Stimulated activated naive CD8-positive, alpha-beta T cell treated with anti-CD3 and anti-CD28 coated beads, Interleukin-15, amount 100 ng/mL, for 72 hours (primary cell): ENCODE measurements around the gene PTGES.
"Not testable (repeated sequence)": the region's sequence is repeated elsewhere in the genome, so short reads cannot be mapped to it uniquely, and the experiment has no call there.

Experiments
- ATAC-seq: fragments of 150-1000 bp; cut with Tn5 transposase; 2 replicates; pipeline ENCODE4 v1.10.0; 2021; ENCODE audit warnings: mild to moderate bottlenecking, moderate library complexity
- DNase-seq, 2 donors: peaks; one replicate each; pipeline ENCODE4 v3.0.0; 2021 to 2022
- H3K27ac Mint-ChIP-seq, 2 donors: one replicate each; pipeline ENCODE4 v1.8.0; 2022; ENCODE audit warnings: mild to moderate bottlenecking in 2 of 2, mixed read lengths in 2 of 2, moderate library complexity in 2 of 2
- H3K27me3 Mint-ChIP-seq: one replicate; pipeline ENCODE4 v1.8.0; 2022; ENCODE audit warnings: mixed read lengths
- H3K4me1 Mint-ChIP-seq: one replicate; pipeline ENCODE4 v1.8.0; 2022; ENCODE audit warnings: mild to moderate bottlenecking, mixed read lengths
- H3K4me3 Mint-ChIP-seq, 2 donors: one replicate each; pipeline ENCODE4 v1.8.0; 2022; ENCODE audit warnings: mild to moderate bottlenecking in 2 of 2, mixed read lengths in 2 of 2, moderate library complexity in 1 of 2
- H3K9me3 Mint-ChIP-seq, 2 donors: one replicate each; pipeline ENCODE4 v1.8.0; 2022; ENCODE audit warnings: mixed read lengths in 2 of 2

Gene PTGES

GRCh38 chr9:129752900-129753729, at the start of gene PTGES:
TSS of gene PTGES (minus strand) at chr9:129753042. CDS start at chr9:129753012, 30 bp downstream.
- H3K27me3 Mint-ChIP-seq: peaks cover 24% of the 10 kb centered on the region
- peak within 1 kb of the TSS in 1 of 2 donors; percentile 28 for H3K27ac Mint-ChIP-seq
- ATAC-seq: peak; percentile 86
- peak within 1 kb of the TSS; percentile 64 to 76 for H3K4me3 Mint-ChIP-seq
- DNase-seq: peak; percentile 55 to 64
- no peaks in the 10 kb centered on the region for H3K9me3 Mint-ChIP-seq
- peaks cover 33% of the 10 kb centered on the region for H3K4me1 Mint-ChIP-seq

DNA sequence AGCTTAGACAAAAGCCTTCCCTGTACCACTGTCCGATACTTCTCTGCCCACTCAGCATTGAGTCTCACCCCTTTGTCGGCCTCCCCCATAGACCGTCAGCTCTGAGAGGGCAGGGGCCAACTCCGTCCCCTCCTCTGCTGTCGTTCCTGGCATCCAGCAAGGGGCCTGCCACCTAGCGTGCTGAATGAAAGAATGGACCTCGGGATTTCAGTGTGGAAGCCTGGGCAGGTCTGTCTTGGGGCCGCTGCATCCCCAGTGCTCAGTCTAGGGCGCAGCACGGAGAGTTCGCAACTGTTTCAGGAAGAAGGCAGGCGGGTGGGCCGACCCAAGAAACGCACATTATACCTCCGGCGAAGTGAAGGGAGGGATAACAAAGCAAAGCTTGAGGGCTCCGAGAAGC, 48.7 kb upstream of the PTGES start:
- DNase-seq (no peak), ATAC-seq (no peak)
- H3K4me1 Mint-ChIP-seq: peaks cover 25% of the 10 kb centered on the region
- H3K9me3 Mint-ChIP-seq: no peaks in the 10 kb centered on the region
- no peaks in the 10 kb centered on the region for H3K27me3 Mint-ChIP-seq
- H3K27ac Mint-ChIP-seq: peak overlapping the region; percentile 73 to 74
- peak overlapping the region; percentile 6 to 34 for H3K4me3 Mint-ChIP-seq

DNA sequence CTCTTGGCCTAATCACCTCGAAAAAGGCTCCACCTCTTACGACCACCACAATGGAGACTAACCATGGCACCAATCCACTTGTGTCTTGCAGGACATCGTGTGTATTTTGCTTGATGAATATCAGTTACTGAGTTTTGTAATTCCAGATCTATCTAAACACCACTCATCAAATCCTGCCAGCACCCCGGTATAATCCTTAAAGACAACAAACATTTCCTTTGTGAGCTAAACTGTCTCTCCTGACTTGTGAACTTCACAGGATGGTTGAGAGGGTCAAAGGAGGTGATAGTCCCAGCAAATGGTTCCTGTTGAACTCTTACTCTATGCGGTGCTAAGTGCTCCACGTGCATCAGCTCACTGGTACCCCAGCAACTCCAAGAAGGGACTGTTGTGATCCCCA, 46.1 kb upstream of the PTGES start:
- ATAC-seq (no peak), DNase-seq (no peak)
- Mint-ChIP-seq H3K9me3 (no peaks in the 10 kb centered on the region), H3K27me3 (no peaks in the 10 kb centered on the region), H3K27ac (no peak overlapping the region), H3K4me3 (no peak overlapping the region), H3K4me1 (peaks cover 2% of the 10 kb centered on the region)

DNA sequence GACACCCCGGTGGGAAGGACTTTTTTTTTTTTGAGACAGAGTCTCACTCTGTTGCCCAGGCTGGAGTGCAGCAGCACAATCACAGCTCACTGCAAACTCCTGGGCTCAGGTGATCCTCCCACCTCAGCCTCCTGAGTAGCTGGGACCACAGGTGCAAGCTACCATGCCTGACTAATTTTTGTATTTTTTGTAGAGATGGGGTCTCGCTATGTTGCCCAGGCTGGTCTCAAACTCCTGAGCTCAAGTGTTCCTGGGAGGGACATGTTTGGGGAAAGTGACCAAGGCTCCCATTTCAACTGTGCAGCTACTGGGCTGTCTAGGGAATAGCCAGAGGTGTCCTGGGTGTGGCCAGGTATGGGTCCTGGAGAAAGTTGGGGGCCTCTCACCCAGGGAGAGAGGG, 43.2 kb upstream of the PTGES start:
- not testable (repeated sequence) for H3K4me3 Mint-ChIP-seq, DNase-seq, H3K9me3 Mint-ChIP-seq, ATAC-seq, H3K27ac Mint-ChIP-seq, H3K4me1 Mint-ChIP-seq, H3K27me3 Mint-ChIP-seq

- H3K4me1 Mint-ChIP-seq: peaks cover 6% of the 10 kb centered on the region
- no peak overlapping the region for H3K4me3 Mint-ChIP-seq
- no peaks in the 10 kb centered on the region for H3K9me3 Mint-ChIP-seq
- DNase-seq (no peak), ATAC-seq (no peak)
- no peaks in the 10 kb centered on the region for H3K27me3 Mint-ChIP-seq
- H3K27ac Mint-ChIP-seq: no peak overlapping the region
Measured at GRCh38 chr9:129794549-129794948, 41.7 kb upstream of the PTGES start.

DNA sequence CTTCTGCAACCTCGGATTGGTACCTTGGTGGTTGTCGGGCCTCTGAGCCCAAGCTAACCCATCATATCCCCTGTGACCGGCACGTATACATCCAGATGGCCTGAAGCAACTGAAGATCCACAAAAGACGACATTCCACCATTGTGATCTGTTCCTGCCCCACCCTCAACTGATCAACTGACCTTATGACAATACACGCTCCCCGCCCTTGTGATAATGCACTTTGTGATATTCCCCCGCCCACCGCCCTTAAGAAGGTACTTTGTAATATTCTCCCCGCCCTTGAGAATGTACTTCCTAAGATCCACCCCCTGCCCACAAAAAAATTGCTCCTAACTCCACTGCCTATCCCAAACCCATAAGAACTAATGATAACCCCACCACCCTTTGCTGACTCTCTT, 33.6 kb upstream of the PTGES start:
- no peak for ATAC-seq
- peaks cover 27% of the 10 kb centered on the region for H3K27me3 Mint-ChIP-seq
- peaks cover 12% of the 10 kb centered on the region for H3K4me1 Mint-ChIP-seq
- no peak for DNase-seq
- no peak overlapping the region for H3K27ac Mint-ChIP-seq
- H3K4me3 Mint-ChIP-seq: no peak overlapping the region
- no peaks in the 10 kb centered on the region for H3K9me3 Mint-ChIP-seq

DNA sequence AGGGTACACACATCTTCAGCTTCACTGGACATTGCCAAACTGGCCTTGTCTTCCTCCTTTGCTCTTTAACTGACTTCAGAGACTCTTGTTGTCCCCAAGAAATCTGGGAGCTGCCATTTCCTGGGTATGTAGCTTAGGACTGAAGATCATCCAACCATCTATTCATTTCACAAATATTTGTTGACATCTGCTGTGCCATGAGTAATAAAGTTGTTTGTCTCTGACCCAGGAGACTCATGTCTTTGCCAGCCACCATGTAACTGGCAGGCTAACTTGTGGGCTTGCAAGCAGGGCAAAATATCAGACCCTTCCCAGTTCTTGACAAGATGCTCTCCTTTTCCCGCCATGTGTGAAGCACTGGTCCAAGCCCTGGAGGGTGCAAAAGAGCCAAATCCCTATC, 33.0 kb upstream of the PTGES start:
- Mint-ChIP-seq H3K4me3 (no peak overlapping the region), H3K27ac (no peak overlapping the region), H3K27me3 (peaks cover 27% of the 10 kb centered on the region), H3K9me3 (no peaks in the 10 kb centered on the region), H3K4me1 (peaks cover 16% of the 10 kb centered on the region)
- DNase-seq (no peak), ATAC-seq (no peak)

DNA sequence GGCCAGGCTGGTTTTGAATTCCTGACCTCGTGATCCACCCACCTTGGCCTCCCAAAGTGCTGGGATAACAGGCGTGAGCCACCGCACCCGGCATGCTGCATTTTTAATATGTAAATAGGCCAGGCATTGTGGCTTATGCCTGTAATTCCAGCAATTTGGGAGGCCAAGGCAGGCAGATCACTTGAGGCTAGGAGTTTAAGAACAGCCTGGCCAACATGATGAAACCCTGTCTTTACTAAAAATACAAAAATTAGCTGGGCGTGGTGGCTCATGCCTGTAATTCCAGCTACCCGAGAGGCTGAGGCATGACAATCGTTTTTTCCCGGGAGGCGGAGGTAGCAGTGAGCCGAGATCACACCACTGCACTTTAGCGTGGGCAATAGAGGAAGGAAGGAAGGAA, 32.1 kb upstream of the PTGES start:
- DNase-seq, H3K4me3 Mint-ChIP-seq, ATAC-seq, H3K9me3 Mint-ChIP-seq: not testable (repeated sequence)
- Mint-ChIP-seq H3K27ac (peak overlapping the region in 1 of 2 donors; percentile 68), H3K4me1 (peaks cover 14% of the 10 kb centered on the region), H3K27me3 (peaks cover 29% of the 10 kb centered on the region)

DNA sequence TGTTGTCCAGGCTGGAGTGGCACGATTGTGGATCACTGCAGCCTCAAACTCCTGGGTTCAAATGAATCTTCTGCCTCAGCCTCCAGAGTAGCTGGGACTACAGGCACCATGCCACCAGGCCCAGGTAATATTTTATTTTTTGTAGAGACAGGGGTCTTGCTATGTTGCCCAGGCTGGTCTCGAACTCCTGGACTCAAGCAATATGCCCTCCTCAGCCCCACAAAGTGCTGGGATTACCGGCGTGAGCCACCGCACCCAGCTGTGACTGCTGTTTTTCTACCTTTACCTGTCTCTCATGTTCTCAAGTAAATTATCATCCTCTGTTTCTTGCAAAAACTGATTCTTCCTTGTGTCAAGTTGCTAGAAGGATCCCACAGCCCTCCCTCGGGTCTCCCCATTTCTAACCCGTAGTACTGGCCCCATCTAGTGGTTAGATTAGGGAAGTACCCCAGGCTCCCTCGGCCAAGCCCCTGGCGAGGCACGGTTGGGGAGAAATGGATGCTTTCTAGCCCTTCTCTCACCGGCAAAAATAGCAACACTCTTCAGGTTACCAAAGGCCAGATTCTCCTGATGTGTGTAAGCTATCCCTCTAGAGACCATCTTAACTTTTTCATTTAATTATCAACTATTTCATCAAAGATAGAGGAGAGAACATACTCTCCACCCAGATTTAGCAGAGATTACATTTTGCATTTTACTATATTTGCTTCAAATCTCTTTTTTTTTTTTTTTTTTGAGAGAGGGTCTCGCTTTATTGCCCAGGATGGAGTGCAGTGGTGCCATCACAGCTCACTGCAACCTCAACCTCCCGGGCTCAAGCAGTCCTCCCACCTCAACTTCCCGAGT, 30.9 kb upstream of the PTGES start:
- peak overlapping the region in 1 of 2 donors; percentile 3 for H3K27ac Mint-ChIP-seq
- ATAC-seq: peak; percentile 95

GRCh38 chr9:129781981-129782380, 29.1 kb upstream of the PTGES start:
- no peak overlapping the region for H3K27ac Mint-ChIP-seq
- no peaks in the 10 kb centered on the region for H3K9me3 Mint-ChIP-seq
- H3K4me3 Mint-ChIP-seq: no peak overlapping the region
- H3K27me3 Mint-ChIP-seq: peaks cover 39% of the 10 kb centered on the region
- DNase-seq (no peak), ATAC-seq (no peak)
- peaks cover 26% of the 10 kb centered on the region for H3K4me1 Mint-ChIP-seq

More for the DNA sequence above, 30.9 kb upstream of the PTGES start:
- peak; percentile 76 to 81 for DNase-seq
- no peak overlapping the region for H3K4me3 Mint-ChIP-seq
- peaks cover 14% of the 10 kb centered on the region for H3K4me1 Mint-ChIP-seq
- H3K9me3 Mint-ChIP-seq: no peaks in the 10 kb centered on the region
- peaks cover 39% of the 10 kb centered on the region for H3K27me3 Mint-ChIP-seq

DNA sequence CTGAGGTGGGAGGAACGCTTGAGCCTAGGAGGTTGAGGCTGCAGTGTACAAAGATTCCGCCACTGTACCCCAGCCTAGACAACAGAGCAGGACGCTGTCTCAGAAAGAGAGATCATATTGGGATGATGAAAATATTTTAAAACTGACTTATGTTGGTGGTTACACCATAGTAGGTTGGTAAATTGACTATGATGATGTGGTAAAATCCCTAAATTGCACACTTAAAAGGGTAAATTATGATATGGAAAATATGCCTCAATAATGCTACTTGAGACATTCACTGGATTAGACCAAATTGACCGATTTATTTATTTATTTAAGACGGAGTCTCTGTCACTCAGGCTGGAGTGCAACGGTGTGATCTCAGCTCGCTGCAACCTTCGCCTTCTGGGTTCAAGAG, 28.3 kb upstream of the PTGES start:
- H3K4me1 Mint-ChIP-seq: peaks cover 33% of the 10 kb centered on the region
- H3K9me3 Mint-ChIP-seq: no peaks in the 10 kb centered on the region
- no peak overlapping the region for H3K27ac Mint-ChIP-seq
- ATAC-seq (no peak), DNase-seq (no peak)
- peaks cover 36% of the 10 kb centered on the region for H3K27me3 Mint-ChIP-seq
- no peak overlapping the region for H3K4me3 Mint-ChIP-seq

GRCh38 chr9:129779560-129780190, 26.8 kb upstream of the PTGES start:
- Mint-ChIP-seq H3K4me1 (peaks cover 33% of the 10 kb centered on the region), H3K27ac (no peak overlapping the region), H3K9me3 (no peaks in the 10 kb centered on the region), H3K27me3 (peaks cover 36% of the 10 kb centered on the region), H3K4me3 (no peak overlapping the region)
- no peak for ATAC-seq
- no peak for DNase-seq

DNA sequence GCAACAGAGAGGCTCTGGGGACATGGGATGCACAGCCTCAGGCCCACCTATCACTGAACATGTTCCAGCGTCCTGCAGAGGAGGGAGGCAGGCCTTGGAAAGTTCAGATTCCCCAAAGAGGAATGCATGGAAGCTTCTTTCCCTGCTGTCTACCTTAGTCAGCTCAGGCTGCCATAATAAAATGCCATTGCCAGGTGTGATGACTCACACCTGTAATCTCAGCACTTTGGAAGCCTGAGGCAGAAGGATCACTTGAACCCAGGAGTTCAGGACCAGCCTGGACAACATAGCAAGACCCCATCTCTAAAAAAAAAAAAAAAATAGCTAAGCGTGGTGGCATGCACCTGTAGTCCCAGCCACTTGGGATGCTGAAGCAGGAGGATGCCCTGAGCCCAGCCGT, 25.6 kb upstream of the PTGES start:
- Mint-ChIP-seq H3K27me3 (peaks cover 36% of the 10 kb centered on the region), H3K4me3 (no peak overlapping the region), H3K27ac (no peak overlapping the region), H3K9me3 (no peaks in the 10 kb centered on the region), H3K4me1 (peaks cover 27% of the 10 kb centered on the region)
- DNase-seq (no peak), ATAC-seq (no peak)

DNA sequence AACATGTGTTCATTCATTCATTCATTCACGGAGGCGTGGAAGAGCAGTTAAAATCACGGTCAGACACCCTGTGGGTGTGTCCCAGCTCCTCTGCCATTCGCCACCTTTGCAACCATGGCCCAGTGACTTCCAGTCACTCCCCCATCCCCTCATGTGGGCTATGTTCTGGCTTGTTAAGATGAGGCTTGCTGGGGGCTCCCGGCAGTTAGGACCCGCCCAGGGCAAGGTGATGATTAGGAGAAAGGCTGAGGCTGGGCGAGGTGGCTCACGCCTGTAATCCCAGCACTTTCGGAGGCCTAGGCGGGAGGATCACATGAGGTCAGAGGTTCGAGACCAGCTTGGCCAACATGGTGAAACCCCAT, 24.9 kb upstream of the PTGES start:
- H3K27me3 Mint-ChIP-seq: peaks cover 36% of the 10 kb centered on the region
- DNase-seq (peak in 1 of 2 donors; percentile 17), ATAC-seq (peak; percentile 56)
- peaks cover 27% of the 10 kb centered on the region for H3K4me1 Mint-ChIP-seq
- peak overlapping the region; percentile 63 to 78 for H3K4me3 Mint-ChIP-seq
- H3K27ac Mint-ChIP-seq: no peak overlapping the region
- no peaks in the 10 kb centered on the region for H3K9me3 Mint-ChIP-seq

DNA sequence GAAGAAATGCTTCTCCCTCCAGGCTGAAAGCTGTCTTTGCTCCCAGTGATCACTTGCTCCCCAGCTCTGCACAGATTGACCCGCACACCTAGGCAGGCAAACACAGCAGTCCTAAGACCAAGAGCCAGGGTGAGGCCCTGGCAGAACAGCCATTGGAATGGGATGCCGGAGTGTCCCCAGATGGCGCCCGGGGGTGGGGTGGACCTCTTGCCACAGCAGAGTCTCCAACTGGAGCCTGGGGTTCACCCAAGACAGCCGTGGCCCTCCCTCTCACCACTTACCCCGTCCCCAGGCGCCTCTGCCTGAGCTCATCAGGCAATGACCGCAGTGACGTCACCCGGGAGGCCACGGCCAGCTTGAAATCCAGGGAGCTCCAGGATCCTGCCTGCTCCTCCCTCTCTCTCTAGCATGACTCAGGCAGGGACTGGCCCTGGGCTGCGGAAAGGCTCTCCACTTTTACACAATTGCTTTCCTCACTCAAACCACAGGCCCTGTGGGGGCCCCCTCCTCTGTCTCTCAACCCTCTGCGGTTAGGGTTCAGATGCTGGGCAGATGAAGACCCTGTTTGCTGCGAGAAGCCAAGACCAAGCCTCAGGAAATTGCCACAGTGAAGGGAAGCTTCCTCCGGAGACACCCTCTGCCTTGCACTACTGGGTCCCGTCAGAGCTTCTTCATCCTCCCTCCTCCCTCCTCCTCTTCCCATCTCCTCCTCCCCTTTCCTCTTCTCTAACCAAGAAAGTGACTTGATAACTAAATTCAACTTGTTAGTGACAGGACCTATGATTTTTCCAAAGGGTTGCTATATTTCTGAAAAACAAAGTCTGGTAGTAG, 24.3 kb upstream of the PTGES start:
- Mint-ChIP-seq H3K4me1 (peaks cover 27% of the 10 kb centered on the region), H3K9me3 (no peaks in the 10 kb centered on the region), H3K27ac (peak overlapping the region in 1 of 2 donors; percentile 48), H3K4me3 (peak overlapping the region; percentile 63 to 78), H3K27me3 (peaks cover 33% of the 10 kb centered on the region)
- peak; percentile 91 for ATAC-seq
- DNase-seq: peak; percentile 49 to 86
